ENCODE results near the gene NFIX. TPM values are rescaled to one million over a fixed set of nuclear protein-coding genes. Genes with fewer than 3 reads are reported as not detected.

Gene NFIX
- total and polyA plus RNA-seq, 2 of the 13 experiments (the other 11 are each of a cell fraction or from before 2014, with no cell fraction given), result 3.4 to 5.4 TPM

DNA sequence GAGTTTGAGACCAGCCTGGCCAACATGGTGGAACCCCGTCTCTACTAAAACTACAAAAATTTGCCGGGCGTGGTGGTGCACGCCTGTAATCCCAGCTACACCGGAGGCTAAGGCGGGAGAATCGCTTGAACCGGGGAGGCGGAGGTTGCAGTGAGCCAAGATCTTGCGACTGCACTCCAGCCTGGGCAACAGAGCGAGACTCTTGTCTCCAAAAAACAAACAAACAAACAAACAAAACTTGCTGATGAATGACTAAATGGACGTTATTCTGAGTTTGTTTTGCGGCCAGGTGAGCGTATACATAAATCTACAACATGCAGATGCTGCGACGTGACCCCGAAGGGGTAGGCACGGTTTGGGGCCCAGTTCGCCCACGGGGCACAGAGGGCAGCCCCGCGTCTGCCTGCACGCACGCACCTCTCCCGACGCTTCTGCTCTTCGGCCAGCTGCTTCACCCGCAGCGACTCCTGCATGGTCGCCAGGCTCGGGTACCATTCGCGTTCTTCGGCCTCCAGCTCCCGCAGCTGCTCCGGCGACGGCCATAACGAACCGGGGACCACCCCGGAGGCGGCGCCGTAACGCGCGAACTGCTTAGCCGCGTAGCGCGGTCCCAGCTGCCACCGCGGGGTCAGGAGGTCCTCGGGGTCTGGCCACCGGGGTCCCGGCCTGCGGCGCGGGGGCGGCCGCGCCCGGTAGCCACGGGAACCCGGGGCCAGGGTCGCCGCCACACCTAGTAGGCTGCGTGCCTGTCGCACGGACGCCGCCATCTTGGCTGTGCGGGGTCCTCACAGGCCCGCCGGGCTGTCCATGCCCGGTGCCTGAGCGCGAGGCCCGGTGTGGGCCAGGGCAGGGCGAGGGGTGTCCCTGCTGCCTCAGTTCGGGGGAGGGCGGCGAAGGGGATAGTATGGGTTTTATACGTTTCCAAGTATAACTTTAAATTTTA lies 38.6 kb upstream of the NFIX start, which contains the start of gene GADD45GIP1 (continued):
- TF ChIP-seq MTA1 (CRISPR knock-in tag; IDR thresholded peaks at IDR 0.05; ENCODE audit: borderline replicate concordance) (0 out of 2 replicates have a peak, but pooled peaks have one; percentile 52), ZNF256 (CRISPR knock-in tag; conservative IDR thresholded peaks at IDR 0.05) (no peak), GATA4 (IDR thresholded peaks at IDR 0.05; ENCODE audit: borderline replicate concordance, low read depth) (0 out of 2 replicates have a peak, but pooled peaks have one; percentile 20), CCDC6 (CRISPR knock-in tag; IDR thresholded peaks at IDR 0.05) (0 out of 2 replicates have a peak, but pooled peaks have one; percentile 9), AGO2 (optimal IDR thresholded peaks at IDR 0.05; ENCODE audit: low read depth, low read length) (peak; percentile 61), CHCHD3 (CRISPR knock-in tag; IDR thresholded peaks at IDR 0.05) (no peak), KMT2B (CRISPR knock-in tag; IDR thresholded peaks at IDR 0.05) (peak; percentile 54; the same call in 1 of the 2 replicates), GFI1 (CRISPR knock-in tag; IDR thresholded peaks at IDR 0.05; ENCODE audit: borderline replicate concordance) (peak; percentile 70; the same call in 1 of the 2 replicates), PBX3 (CRISPR knock-in tag; IDR thresholded peaks at IDR 0.05; ENCODE audit: borderline replicate concordance) (no peak), ELK4 (CRISPR knock-in tag; IDR thresholded peaks at IDR 0.05; ENCODE audit: borderline replicate concordance) (no peak), PAWR (CRISPR knock-in tag; IDR thresholded peaks at IDR 0.05; ENCODE audit: borderline replicate concordance) (no peak), ZNF652 (CRISPR knock-in tag; IDR thresholded peaks at IDR 0.05; ENCODE audit: borderline replicate concordance, low read depth) (no peak), CBX2 (IDR thresholded peaks at IDR 0.05; ENCODE audit: low read depth, low read length) (no peak), CBX2 (CRISPR knock-in tag; IDR thresholded peaks at IDR 0.05; ENCODE audit: low read depth) (no peak), BORCS8-MEF2B (CRISPR knock-in tag; IDR thresholded peaks at IDR 0.05) (peak; percentile 72; the same call in 1 of the 2 replicates), ZNF101 (CRISPR knock-in tag; IDR thresholded peaks at IDR 0.05; ENCODE audit: borderline replicate concordance, low read depth) (no peak), MED8 (CRISPR knock-in tag; IDR thresholded peaks at IDR 0.05; ENCODE audit: insufficient replicate concordance) (peak; percentile 44)
- TF ChIP-seq, protein P1, sequence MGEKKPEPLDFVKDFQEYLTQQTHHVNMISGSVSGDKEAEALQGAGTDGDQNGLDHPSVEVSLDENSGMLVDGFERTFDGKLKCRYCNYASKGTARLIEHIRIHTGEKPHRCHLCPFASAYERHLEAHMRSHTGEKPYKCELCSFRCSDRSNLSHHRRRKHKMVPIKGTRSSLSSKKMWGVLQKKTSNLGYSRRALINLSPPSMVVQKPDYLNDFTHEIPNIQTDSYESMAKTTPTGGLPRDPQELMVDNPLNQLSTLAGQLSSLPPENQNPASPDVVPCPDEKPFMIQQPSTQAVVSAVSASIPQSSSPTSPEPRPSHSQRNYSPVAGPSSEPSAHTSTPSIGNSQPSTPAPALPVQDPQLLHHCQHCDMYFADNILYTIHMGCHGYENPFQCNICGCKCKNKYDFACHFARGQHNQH (CRISPR knock-in tag; IDR thresholded peaks at IDR 0.05), result no peak
- TF ChIP-seq, protein P2, sequence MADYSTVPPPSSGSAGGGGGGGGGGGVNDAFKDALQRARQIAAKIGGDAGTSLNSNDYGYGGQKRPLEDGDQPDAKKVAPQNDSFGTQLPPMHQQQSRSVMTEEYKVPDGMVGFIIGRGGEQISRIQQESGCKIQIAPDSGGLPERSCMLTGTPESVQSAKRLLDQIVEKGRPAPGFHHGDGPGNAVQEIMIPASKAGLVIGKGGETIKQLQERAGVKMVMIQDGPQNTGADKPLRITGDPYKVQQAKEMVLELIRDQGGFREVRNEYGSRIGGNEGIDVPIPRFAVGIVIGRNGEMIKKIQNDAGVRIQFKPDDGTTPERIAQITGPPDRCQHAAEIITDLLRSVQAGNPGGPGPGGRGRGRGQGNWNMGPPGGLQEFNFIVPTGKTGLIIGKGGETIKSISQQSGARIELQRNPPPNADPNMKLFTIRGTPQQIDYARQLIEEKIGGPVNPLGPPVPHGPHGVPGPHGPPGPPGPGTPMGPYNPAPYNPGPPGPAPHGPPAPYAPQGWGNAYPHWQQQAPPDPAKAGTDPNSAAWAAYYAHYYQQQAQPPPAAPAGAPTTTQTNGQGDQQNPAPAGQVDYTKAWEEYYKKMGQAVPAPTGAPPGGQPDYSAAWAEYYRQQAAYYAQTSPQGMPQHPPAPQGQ (CRISPR knock-in tag; IDR thresholded peaks at IDR 0.05; ENCODE audit: borderline replicate concordance), result no peak
- TF ChIP-seq, protein P3, sequence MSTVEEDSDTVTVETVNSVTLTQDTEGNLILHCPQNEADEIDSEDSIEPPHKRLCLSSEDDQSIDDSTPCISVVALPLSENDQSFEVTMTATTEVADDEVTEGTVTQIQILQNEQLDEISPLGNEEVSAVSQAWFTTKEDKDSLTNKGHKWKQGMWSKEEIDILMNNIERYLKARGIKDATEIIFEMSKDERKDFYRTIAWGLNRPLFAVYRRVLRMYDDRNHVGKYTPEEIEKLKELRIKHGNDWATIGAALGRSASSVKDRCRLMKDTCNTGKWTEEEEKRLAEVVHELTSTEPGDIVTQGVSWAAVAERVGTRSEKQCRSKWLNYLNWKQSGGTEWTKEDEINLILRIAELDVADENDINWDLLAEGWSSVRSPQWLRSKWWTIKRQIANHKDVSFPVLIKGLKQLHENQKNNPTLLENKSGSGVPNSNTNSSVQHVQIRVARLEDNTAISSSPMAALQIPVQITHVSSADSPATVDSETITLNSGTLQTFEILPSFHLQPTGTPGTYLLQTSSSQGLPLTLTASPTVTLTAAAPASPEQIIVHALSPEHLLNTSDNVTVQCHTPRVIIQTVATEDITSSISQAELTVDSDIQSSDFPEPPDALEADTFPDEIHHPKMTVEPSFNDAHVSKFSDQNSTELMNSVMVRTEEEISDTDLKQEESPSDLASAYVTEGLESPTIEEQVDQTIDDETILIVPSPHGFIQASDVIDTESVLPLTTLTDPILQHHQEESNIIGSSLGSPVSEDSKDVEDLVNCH (CRISPR knock-in tag; IDR thresholded peaks at IDR 0.05), result no peak
